GM12878 (cell line): Measurements from ENCODE around the gene MRPS18B. TPM values are rescaled to one million over a fixed set of nuclear protein-coding genes. Genes with fewer than 3 reads are reported as not detected.

Experiments used
- ATF7 ChIP-seq: fragments of 450-650 bp; IDR thresholded peaks from 2 replicates; pipeline ENCODE4 v1.6.1; 2016; ENCODE audit warnings: low read depth, mild to moderate bottlenecking
- EED ChIP-seq: sonication (generic); IDR thresholded peaks from 2 replicates; pipeline ENCODE4 v1.6.1; 2016; ENCODE audit warnings: antibody characterized with exemption, low read depth
- EP300 ChIP-seq, 2 experiments: fragments of 150-350 bp in 1 of 2; IDR thresholded peaks; 2 replicates each; pipeline ENCODE4 v1.6.1; 2011 to 2012; ENCODE audit warnings: low read depth in 2 of 2, low read length in 2 of 2, borderline replicate concordance in 1 of 2, improper control_type of control experiment in 1 of 2, inconsistent platforms in 1 of 2; ENCODE audit not compliant: control insufficient read depth in 1 of 2
- FOXK2 ChIP-seq: fragments of 450-650 bp; IDR thresholded peaks from 2 replicates; pipeline ENCODE4 v1.6.1; 2017; ENCODE audit warnings: mild to moderate bottlenecking, moderate library complexity
- HDAC2 ChIP-seq: fragments of 200-600 bp; sonication (generic); IDR thresholded peaks from 2 replicates; pipeline ENCODE4 v1.6.1; 2017
- HDAC6 ChIP-seq: fragments of 200-600 bp; sonication (generic); IDR thresholded peaks from one replicate; pipeline ENCODE4 v1.8.0; 2017; ENCODE audit warnings: antibody characterized with exemption; ENCODE audit not compliant: unreplicated experiment
- IKZF2 ChIP-seq, 2 experiments: fragments of 450-650 bp; IDR thresholded peaks; 2 replicates each; pipeline ENCODE4 v1.6.1; 2017; ENCODE audit warnings: mild to moderate bottlenecking in 2 of 2, moderate library complexity in 2 of 2
- JUNB ChIP-seq: IDR thresholded peaks from 2 replicates; pipeline ENCODE4 v1.6.1; 2016; ENCODE audit warnings: antibody characterized with exemption, mild to moderate bottlenecking
- KDM1A ChIP-seq: fragments of 200-600 bp; sonication (generic); IDR thresholded peaks from 2 replicates; pipeline ENCODE4 v1.6.1; 2016; ENCODE audit warnings: borderline replicate concordance
- MEF2B ChIP-seq: fragments of 450-650 bp; IDR thresholded peaks from 2 replicates; pipeline ENCODE4 v1.6.1; 2018; ENCODE audit warnings: mild to moderate bottlenecking, moderate library complexity; ENCODE audit not compliant: partially characterized antibody, poor library complexity, severe bottlenecking
- MXI1 ChIP-seq: fragments of 150-350 bp; IDR thresholded peaks from 2 replicates; pipeline ENCODE4 v1.6.1; 2011; ENCODE audit warnings: low read depth, mild to moderate bottlenecking, inconsistent platforms, low read length, improper control_type of control experiment
- MYB ChIP-seq: fragments of 150-350 bp; IDR thresholded peaks from 2 replicates; pipeline ENCODE4 v1.6.1; 2014; ENCODE audit warnings: mild to moderate bottlenecking, low read depth, low read length, borderline replicate concordance
- SMARCA5 ChIP-seq: fragments of 450-650 bp; IDR thresholded peaks from 2 replicates; pipeline ENCODE4 v1.6.1; 2017; ENCODE audit warnings: mild to moderate bottlenecking
- SPI1 ChIP-seq: IDR thresholded peaks from 2 replicates; pipeline ENCODE4 v1.6.1; 2011; ENCODE audit warnings: low read depth, mild to moderate bottlenecking, low read length, moderate library complexity, borderline replicate concordance; ENCODE audit not compliant: insufficient read depth
- STAT1 ChIP-seq: fragments of 450-650 bp; conservative IDR thresholded peaks from 2 replicates; pipeline ENCODE4 v1.6.1; 2014; ENCODE audit warnings: antibody characterized with exemption, mild to moderate bottlenecking
- TARDBP ChIP-seq: IDR thresholded peaks from 2 replicates; pipeline ENCODE4 v1.6.1; 2016; ENCODE audit warnings: borderline replicate concordance
- YY1 ChIP-seq: IDR thresholded peaks from 2 replicates; pipeline ENCODE4 v1.6.1; 2011; ENCODE audit warnings: low read depth, mild to moderate bottlenecking, low read length
- polyA plus RNA-seq, 11 experiments: library from polyadenylated mRNA; depleted of rRNA in 4 of 11; unstranded in 6 of 11; stranded (reverse) in 5 of 11; fragments of >200 nt; fragmentation: Nextera tagmentation in 4 of 11; fragmentation: Illumina TruSeq in 1 of 11; extraction: Ambion mirVana in 4 of 11; extraction: Trizol in 1 of 11; gene quantifications; 1 replicate in 1 of 11; 2 replicates in 10 of 11; pipeline versions ENCODE4 v1.2.1 to v1.2.3, GENCODE V29; 2011 to 2016; ENCODE audit warnings: inconsistent platforms in 2 of 11, missing spikeins in 2 of 11, low read depth in 1 of 11
- total RNA-seq, 4 experiments: library from RNA; depleted of rRNA in 3 of 4; stranded (reverse); fragments of >200 nt in 3 of 4; fragmentation: Illumina TruSeq in 1 of 4; extraction: Trizol in 1 of 4; gene quantifications; 2 replicates each; pipeline versions ENCODE4 v1.2.1 to v1.2.3, GENCODE V29; 2013 to 2021
- TF ChIP-seq, protein P1 (sequence below): fragments of 450-650 bp; IDR thresholded peaks from 2 replicates; pipeline ENCODE4 v1.6.1; 2016; ENCODE audit warnings: mild to moderate bottlenecking, moderate library complexity, borderline replicate concordance
- TF ChIP-seq, protein P2 (sequence below): fragments of 450-650 bp; IDR thresholded peaks from 2 replicates; pipeline ENCODE4 v1.6.1; 2016; ENCODE audit warnings: mild to moderate bottlenecking
- TF ChIP-seq, protein P3 (sequence below): IDR thresholded peaks from 2 replicates; pipeline ENCODE4 v1.6.1; 2011; ENCODE audit warnings: borderline replicate concordance, low read depth, mild to moderate bottlenecking, moderate library complexity, low read length; ENCODE audit not compliant: insufficient read depth, poor library complexity, severe bottlenecking
- TF ChIP-seq, protein P4 (sequence below): IDR thresholded peaks from 2 replicates; pipeline ENCODE4 v1.6.1; 2011; ENCODE audit warnings: mild to moderate bottlenecking, low read depth, low read length, moderate library complexity; ENCODE audit not compliant: insufficient replicate concordance

Gene MRPS18B
- total and polyA plus RNA-seq, 10 of the 15 experiments (the other 5 are each of a cell fraction or from before 2014, with no cell fraction given): 80.9 to 259 (median 140) TPM

DNA sequence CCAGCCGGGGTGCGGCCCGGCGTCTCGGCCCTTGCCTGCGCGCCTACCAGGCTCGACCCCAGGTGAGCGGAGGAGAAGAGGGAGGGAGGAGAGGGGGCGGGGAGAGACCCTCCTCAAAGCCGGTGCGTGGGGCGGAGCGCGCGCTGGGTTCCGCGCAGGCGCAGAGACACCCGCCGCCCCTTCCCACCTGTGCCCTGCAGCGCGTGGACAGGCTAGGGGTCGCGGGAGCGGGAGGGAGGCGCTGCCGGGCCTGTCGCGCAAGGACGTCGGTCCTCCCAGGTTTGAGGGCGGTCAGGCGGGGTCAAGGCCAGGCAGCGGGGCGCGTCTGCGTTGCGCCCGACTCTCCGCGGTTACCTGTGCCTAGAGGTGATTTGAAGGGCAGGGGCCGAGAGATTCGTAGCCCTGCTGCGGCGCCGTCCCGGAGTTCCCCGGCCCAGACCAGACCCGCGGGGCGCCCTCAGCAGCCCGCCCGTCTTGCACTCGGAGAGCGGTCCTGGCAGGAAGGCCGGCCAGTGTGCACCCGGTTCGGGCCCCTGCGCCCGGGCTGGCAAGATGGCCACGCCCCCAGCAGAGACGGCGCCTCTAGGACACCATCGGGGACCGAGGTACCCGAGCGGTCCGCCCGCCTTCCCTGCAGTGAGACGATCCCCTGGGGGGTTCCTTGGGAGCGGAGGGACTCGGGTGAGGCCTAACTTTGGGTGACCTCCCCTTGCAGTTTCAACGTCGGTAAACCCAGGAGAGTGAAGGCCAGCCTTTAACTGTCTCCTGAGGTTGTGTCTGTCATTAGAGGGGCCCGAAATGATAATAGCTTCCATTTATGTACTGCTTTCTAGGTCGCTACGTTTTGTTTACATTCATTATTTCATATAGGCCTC lies 29.8 kb downstream of the MRPS18B start (continued):
- TF ChIP-seq, protein P1, sequence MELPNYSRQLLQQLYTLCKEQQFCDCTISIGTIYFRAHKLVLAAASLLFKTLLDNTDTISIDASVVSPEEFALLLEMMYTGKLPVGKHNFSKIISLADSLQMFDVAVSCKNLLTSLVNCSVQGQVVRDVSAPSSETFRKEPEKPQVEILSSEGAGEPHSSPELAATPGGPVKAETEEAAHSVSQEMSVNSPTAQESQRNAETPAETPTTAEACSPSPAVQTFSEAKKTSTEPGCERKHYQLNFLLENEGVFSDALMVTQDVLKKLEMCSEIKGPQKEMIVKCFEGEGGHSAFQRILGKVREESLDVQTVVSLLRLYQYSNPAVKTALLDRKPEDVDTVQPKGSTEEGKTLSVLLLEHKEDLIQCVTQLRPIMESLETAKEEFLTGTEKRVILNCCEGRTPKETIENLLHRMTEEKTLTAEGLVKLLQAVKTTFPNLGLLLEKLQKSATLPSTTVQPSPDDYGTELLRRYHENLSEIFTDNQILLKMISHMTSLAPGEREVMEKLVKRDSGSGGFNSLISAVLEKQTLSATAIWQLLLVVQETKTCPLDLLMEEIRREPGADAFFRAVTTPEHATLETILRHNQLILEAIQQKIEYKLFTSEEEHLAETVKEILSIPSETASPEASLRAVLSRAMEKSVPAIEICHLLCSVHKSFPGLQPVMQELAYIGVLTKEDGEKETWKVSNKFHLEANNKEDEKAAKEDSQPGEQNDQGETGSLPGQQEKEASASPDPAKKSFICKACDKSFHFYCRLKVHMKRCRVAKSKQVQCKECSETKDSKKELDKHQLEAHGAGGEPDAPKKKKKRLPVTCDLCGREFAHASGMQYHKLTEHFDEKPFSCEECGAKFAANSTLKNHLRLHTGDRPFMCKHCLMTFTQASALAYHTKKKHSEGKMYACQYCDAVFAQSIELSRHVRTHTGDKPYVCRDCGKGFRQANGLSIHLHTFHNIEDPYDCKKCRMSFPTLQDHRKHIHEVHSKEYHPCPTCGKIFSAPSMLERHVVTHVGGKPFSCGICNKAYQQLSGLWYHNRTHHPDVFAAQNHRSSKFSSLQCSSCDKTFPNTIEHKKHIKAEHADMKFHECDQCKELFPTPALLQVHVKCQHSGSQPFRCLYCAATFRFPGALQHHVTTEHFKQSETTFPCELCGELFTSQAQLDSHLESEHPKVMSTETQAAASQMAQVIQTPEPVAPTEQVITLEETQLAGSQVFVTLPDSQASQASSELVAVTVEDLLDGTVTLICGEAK: no peak; the same call in 1 of the 2 replicates
- TF ChIP-seq IKZF2 (IDR thresholded peaks at IDR 0.05) (no peak), TARDBP (no peak), YY1 (peak; percentile 86), JUNB (no peak), FOXK2 (no peak), MYB (no peak), STAT1 (no peak), MEF2B (peak; percentile 66), EED (no peak), HDAC6 (peak; percentile 12), SMARCA5 (0 out of 2 replicates have a peak, but pooled peaks have one; percentile 80), EP300 (IDR thresholded peaks at IDR 0.05; ENCODE audit: borderline replicate concordance in 1 of 2, control insufficient read depth in 1 of 2, low read depth in 2 of 2, low read length in 2 of 2) (no peak), MXI1 (no peak; the same call in 1 of the 2 replicates), HDAC2 (no peak), SPI1 (no peak), KDM1A (no peak), ATF7 (no peak)
- TF ChIP-seq, protein P2, sequence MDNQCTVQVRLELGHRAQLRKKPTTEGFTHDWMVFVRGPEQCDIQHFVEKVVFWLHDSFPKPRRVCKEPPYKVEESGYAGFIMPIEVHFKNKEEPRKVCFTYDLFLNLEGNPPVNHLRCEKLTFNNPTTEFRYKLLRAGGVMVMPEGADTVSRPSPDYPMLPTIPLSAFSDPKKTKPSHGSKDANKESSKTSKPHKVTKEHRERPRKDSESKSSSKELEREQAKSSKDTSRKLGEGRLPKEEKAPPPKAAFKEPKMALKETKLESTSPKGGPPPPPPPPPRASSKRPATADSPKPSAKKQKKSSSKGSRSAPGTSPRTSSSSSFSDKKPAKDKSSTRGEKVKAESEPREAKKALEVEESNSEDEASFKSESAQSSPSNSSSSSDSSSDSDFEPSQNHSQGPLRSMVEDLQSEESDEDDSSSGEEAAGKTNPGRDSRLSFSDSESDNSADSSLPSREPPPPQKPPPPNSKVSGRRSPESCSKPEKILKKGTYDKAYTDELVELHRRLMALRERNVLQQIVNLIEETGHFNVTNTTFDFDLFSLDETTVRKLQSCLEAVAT: no peak
- TF ChIP-seq, protein P3, sequence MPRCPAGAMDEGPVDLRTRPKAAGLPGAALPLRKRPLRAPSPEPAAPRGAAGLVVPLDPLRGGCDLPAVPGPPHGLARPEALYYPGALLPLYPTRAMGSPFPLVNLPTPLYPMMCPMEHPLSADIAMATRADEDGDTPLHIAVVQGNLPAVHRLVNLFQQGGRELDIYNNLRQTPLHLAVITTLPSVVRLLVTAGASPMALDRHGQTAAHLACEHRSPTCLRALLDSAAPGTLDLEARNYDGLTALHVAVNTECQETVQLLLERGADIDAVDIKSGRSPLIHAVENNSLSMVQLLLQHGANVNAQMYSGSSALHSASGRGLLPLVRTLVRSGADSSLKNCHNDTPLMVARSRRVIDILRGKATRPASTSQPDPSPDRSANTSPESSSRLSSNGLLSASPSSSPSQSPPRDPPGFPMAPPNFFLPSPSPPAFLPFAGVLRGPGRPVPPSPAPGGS: no peak
- TF ChIP-seq, protein P4, sequence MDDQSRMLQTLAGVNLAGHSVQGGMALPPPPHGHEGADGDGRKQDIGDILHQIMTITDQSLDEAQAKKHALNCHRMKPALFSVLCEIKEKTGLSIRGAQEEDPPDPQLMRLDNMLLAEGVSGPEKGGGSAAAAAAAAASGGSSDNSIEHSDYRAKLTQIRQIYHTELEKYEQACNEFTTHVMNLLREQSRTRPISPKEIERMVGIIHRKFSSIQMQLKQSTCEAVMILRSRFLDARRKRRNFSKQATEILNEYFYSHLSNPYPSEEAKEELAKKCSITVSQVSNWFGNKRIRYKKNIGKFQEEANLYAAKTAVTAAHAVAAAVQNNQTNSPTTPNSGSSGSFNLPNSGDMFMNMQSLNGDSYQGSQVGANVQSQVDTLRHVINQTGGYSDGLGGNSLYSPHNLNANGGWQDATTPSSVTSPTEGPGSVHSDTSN: no peak
